NCI-H524 (cell line): ENCODE results near the gene DCAF8.

ENCODE experiments used
- DNase-seq, 2 experiments: peaks; one replicate each; lab custom pipeline; 2025; lab: John Stamatoyannopoulos, UW

DCAF8 gene

GRCh38 chr1:160169553-160170399, 92.6 kb downstream of the DCAF8 start:
- no peak for DNase-seq

- no peak for DNase-seq
These were observed 93.6 kb downstream of the DCAF8 start for GRCh38 chr1:160168609-160169369.

GRCh38 chr1:160168016-160168415, 94.3 kb downstream of the DCAF8 start:
- DNase-seq, result no peak

- no peak for DNase-seq
These were observed 94.8 kb downstream of the DCAF8 start for GRCh38 chr1:160167580-160167979.

- no peak for DNase-seq
These were observed 95.3 kb downstream of the DCAF8 start for GRCh38 chr1:160167056-160167455.

GRCh38 chr1:160166166-160166868, 96.0 kb downstream of the DCAF8 start:
- DNase-seq, result no peak
